HG02588 (cell line): ENCODE data around the gene POLQ.
A peak's percentile ranks its signal among the peaks of the same experiment; 100 is the strongest.
"Not testable (repeated sequence)": the region's sequence is repeated elsewhere in the genome, so short reads cannot be mapped to it uniquely, and the experiment has no call there.

Source experiments
- ATAC-seq: cut with Tn5 transposase; IDR thresholded peaks from one replicate; pipeline ENCODE4 v1.9.1; 2021; ENCODE audit warnings: mild to moderate bottlenecking, moderate library complexity; ENCODE audit not compliant: unreplicated experiment

POLQ gene

GRCh38 chr3:121514496-121514895, 31.3 kb downstream of the POLQ start:
- no peak for ATAC-seq

- ATAC-seq = no peak
These were observed 37.4 kb downstream of the POLQ start for GRCh38 chr3:121508389-121508788.

GRCh38 chr3:121505256-121505655, 40.5 kb downstream of the POLQ start:
- ATAC-seq = no peak

GRCh38 chr3:121504618-121505017, 41.2 kb downstream of the POLQ start:
- ATAC-seq = no peak

- ATAC-seq = no peak
These were observed 49.0 kb downstream of the POLQ start for GRCh38 chr3:121496786-121497185.

- no peak for ATAC-seq
These were observed 52.4 kb downstream of the POLQ start for GRCh38 chr3:121493431-121493830.

- no peak for ATAC-seq
These were observed 54.0 kb downstream of the POLQ start for GRCh38 chr3:121491683-121492320.

GRCh38 chr3:121490161-121490560, 55.6 kb downstream of the POLQ start:
- ATAC-seq = no peak

- ATAC-seq = no peak
These were observed 57.2 kb downstream of the POLQ start for GRCh38 chr3:121488628-121489027.

GRCh38 chr3:121483290-121483689, 62.5 kb downstream of the POLQ start:
- no peak for ATAC-seq

GRCh38 chr3:121482660-121483059, 63.1 kb downstream of the POLQ start:
- no peak for ATAC-seq

- no peak for ATAC-seq
These were observed 64.5 kb downstream of the POLQ start for GRCh38 chr3:121481106-121481880.

GRCh38 chr3:121477589-121477988, 68.2 kb downstream of the POLQ start:
- ATAC-seq = no peak

- ATAC-seq = no peak
These were observed 72.8 kb downstream of the POLQ start for GRCh38 chr3:121473001-121473400.

- no peak for ATAC-seq
These were observed 78.7 kb downstream of the POLQ start for GRCh38 chr3:121467085-121467484.

- no peak for ATAC-seq
These were observed 82.0 kb downstream of the POLQ start for GRCh38 chr3:121463745-121464144.

- ATAC-seq = no peak
These were observed 83.2 kb downstream of the POLQ start for GRCh38 chr3:121462565-121462964.

GRCh38 chr3:121451752-121452151, 94.0 kb downstream of the POLQ start:
- not testable (repeated sequence) for ATAC-seq

- ATAC-seq = no peak
These were observed 102.3 kb downstream of the POLQ start for GRCh38 chr3:121443456-121443855.

- no peak for ATAC-seq
These were observed 109.1 kb downstream of the POLQ start for GRCh38 chr3:121436641-121437040.

GRCh38 chr3:121436074-121436473, 109.7 kb downstream of the POLQ start:
- ATAC-seq = no peak

GRCh38 chr3:121431726-121432517, 113.9 kb downstream of the POLQ start:
- peak; percentile 95 for ATAC-seq
